Endothelial cell of umbilical vein (primary cell): ENCODE results near the gene HIPK4. TPM values are rescaled to one million over a fixed set of nuclear protein-coding genes. Genes with fewer than 3 reads are reported as not detected.

Experiments
- BruUV-seq: library from RNA; stranded (reverse); fragments of 400-500 nt; replicated peaks from 2 replicates; lab custom pipeline; 2021; lab: Mats Ljungman, UMichigan
- CTCF ChIA-PET: fragments of 300-600, 350-600 bp; sonication (Branson Sonifier 250); formaldehyde crosslinking; loops from one replicate; lab custom pipeline; 2021; ENCODE audit warnings: antibody characterized with exemption, inconsistent platforms; lab: Charles Lee
- POLR2A ChIA-PET: fragments of 300-600, 350-600 bp; sonication (Branson Sonifier 250); formaldehyde crosslinking; loops from one replicate; lab custom pipeline; 2021; ENCODE audit warnings: antibody characterized with exemption, inconsistent platforms; lab: Charles Lee
- DNase-seq: peaks from one replicate; pipeline ENCODE4 v3.0.0-alpha.2; 2011; ENCODE audit warnings: low read depth, low spot score
- FAIRE-seq: peaks from 2 replicates; lab custom pipeline; 2011; peaks lifted over from hg19 to GRCh38; lab: Jason Lieb, UNC
- H2AFZ ChIP-seq: 2 replicates; pipeline ENCODE4 v1.6.0; 2012; ENCODE audit warnings: low read depth, low read length, control low read depth, inconsistent platforms
- H3K27ac ChIP-seq: 2 replicates; pipeline ENCODE4 v1.5.1; 2011; ENCODE audit warnings: low read depth, mild to moderate bottlenecking, control low read depth, low read length, moderate library complexity; ENCODE audit not compliant: insufficient read depth
- H3K27me3 ChIP-seq, 2 experiments: 2 replicates each; pipeline versions ENCODE4 v1.6.0 to v1.6.1; 2011; ENCODE audit warnings: low read length in 2 of 2, mixed read lengths in 1 of 2; ENCODE audit not compliant: control insufficient read depth in 2 of 2, insufficient read depth in 2 of 2
- H3K36me3 ChIP-seq, 2 experiments: 2 replicates in 1 of 2; 3 replicates in 1 of 2; pipeline ENCODE4 v1.5.1; 2011; ENCODE audit warnings: low read length in 2 of 2, mild to moderate bottlenecking in 1 of 2, moderate library complexity in 1 of 2; ENCODE audit not compliant: control insufficient read depth in 2 of 2, insufficient read depth in 2 of 2; ENCODE audit errors: extremely low read depth in 1 of 2
- H3K4me1 ChIP-seq: 3 replicates; pipeline ENCODE4 v1.5.1; 2011; ENCODE audit warnings: mild to moderate bottlenecking, low read length; ENCODE audit not compliant: control insufficient read depth, insufficient read depth; ENCODE audit errors: extremely low read depth
- H3K4me2 ChIP-seq: 2 replicates; pipeline ENCODE4 v1.6.1; 2011; ENCODE audit warnings: low read length, control low read depth, mixed read lengths; ENCODE audit not compliant: insufficient read depth
- H3K4me3 ChIP-seq, 3 experiments: fragments of 200-600 bp in 1 of 3; sonication (generic), shearing (Covaris generic) in 1 of 3; replicated peaks in 1 of 3; 2 replicates each; pipeline ENCODE4 v1.5.1; 2011 to 2016; ENCODE audit warnings: control low read depth in 3 of 3, low read length in 3 of 3, mild to moderate bottlenecking in 2 of 3, inconsistent platforms in 1 of 3, low read depth in 1 of 3, moderate library complexity in 1 of 3; ENCODE audit not compliant: insufficient read depth in 1 of 3
- H3K79me2 ChIP-seq: 2 replicates; pipeline ENCODE4 v1.6.0; 2012; ENCODE audit warnings: low read length, inconsistent platforms; ENCODE audit not compliant: control insufficient read depth, insufficient read depth
- H3K9ac ChIP-seq: replicated peaks from 2 replicates; pipeline ENCODE3; 2011; ENCODE audit warnings: low read length, control low read depth; ENCODE audit not compliant: insufficient read depth; ENCODE audit errors: extremely low read depth
- H3K9me1 ChIP-seq: replicated peaks from 3 replicates; pipeline ENCODE4 v1.6.0; 2011; ENCODE audit warnings: mild to moderate bottlenecking, low read length; ENCODE audit not compliant: control insufficient read depth, insufficient read depth; ENCODE audit errors: extremely low read depth
- H3K9me3 ChIP-seq: replicated peaks from 2 replicates; pipeline ENCODE4 v1.5.1; 2012; ENCODE audit warnings: low read length, inconsistent platforms; ENCODE audit not compliant: control insufficient read depth, insufficient read depth
- H4K20me1 ChIP-seq: replicated peaks from 2 replicates; pipeline ENCODE3; 2011; ENCODE audit warnings: mild to moderate bottlenecking, low read length; ENCODE audit not compliant: control insufficient read depth, insufficient read depth; ENCODE audit errors: extremely low read depth
- CTCF ChIP-seq, 2 donors: IDR thresholded peaks; 1 replicate in 1 of 2; 2 replicates in 1 of 2; pipeline ENCODE4 v1.5.1; 2011; ENCODE audit warnings: low read length in 2 of 2, mild to moderate bottlenecking in 2 of 2, moderate library complexity in 2 of 2, control low read depth in 1 of 2, inconsistent platforms in 1 of 2, low read depth in 1 of 2; ENCODE audit not compliant: insufficient read depth in 1 of 2; ENCODE audit errors: extremely low read depth in 1 of 2
- EZH2 ChIP-seq: IDR thresholded peaks from 2 replicates; pipeline ENCODE4 v1.6.1; 2012; ENCODE audit warnings: borderline replicate concordance, low read depth, mild to moderate bottlenecking, moderate library complexity, low read length, inconsistent platforms; ENCODE audit not compliant: severe bottlenecking
- FOS ChIP-seq: IDR thresholded peaks from 2 replicates; pipeline ENCODE4 v1.6.1; 2011; ENCODE audit warnings: mild to moderate bottlenecking, low read length, moderate library complexity, borderline replicate concordance; ENCODE audit not compliant: insufficient read depth
- GATA2 ChIP-seq: IDR thresholded peaks from 2 replicates; pipeline ENCODE4 v1.7.0; 2011; ENCODE audit warnings: low read depth, mild to moderate bottlenecking, moderate library complexity, mixed read lengths, low read length; ENCODE audit not compliant: insufficient read length, insufficient read depth
- JUN ChIP-seq: IDR thresholded peaks from 2 replicates; pipeline ENCODE4 v1.6.1; 2011; ENCODE audit warnings: borderline replicate concordance, low read depth; ENCODE audit not compliant: insufficient read length, insufficient read depth
- MYC ChIP-seq: IDR thresholded peaks from one replicate; pipeline ENCODE4 v1.6.1; 2011; ENCODE audit warnings: mild to moderate bottlenecking, low read depth, low read length
- POLR2A ChIP-seq: IDR thresholded peaks from 2 replicates; pipeline ENCODE4 v1.6.1; 2012; ENCODE audit warnings: low read depth, mild to moderate bottlenecking, control low read depth, low read length
- POLR2AphosphoS5 ChIP-seq: IDR thresholded peaks from 2 replicates; pipeline ENCODE4 v1.6.1; 2012; ENCODE audit warnings: low read depth, mild to moderate bottlenecking, control low read depth, low read length, moderate library complexity; ENCODE audit not compliant: insufficient read depth
- dilution Hi-C: fragments of 300-500 bp; cut with MboI; formaldehyde crosslinking; loops from one replicate; pipeline ENCODE4 v1.15.0; 2019; ENCODE audit warnings: low sequenced_read_pairs; ENCODE audit not compliant: extremely low pct_ligation_motif_present
- intact Hi-C: fragments of 100-400 bp; cut with micrococcal nuclease; formaldehyde crosslinking; loops from one replicate; pipeline ENCODE4 v1.10.0; 2022
- polyA plus RNA-seq, 4 experiments: library from polyadenylated mRNA; depleted of rRNA in 3 of 4; stranded (reverse) in 3 of 4; unstranded in 1 of 4; fragments of >200 nt; gene quantifications; 2 replicates each; pipeline versions ENCODE4 v1.2.1 to v1.2.3, GENCODE V29; 2011 to 2012; ENCODE audit warnings: missing spikeins in 1 of 4
- total RNA-seq: library from RNA; stranded (reverse); gene quantifications from 2 replicates; pipeline ENCODE4 v1.2.3, GENCODE V29; 2021
- TF ChIP-seq, protein P1 (sequence below): IDR thresholded peaks from 2 replicates; pipeline ENCODE4 v1.6.1; 2011; ENCODE audit not compliant: insufficient read depth, insufficient read length

HIPK4 gene
- total and polyA plus RNA-seq, 2 donors (not counting 3 experiments of a cell fraction or from before 2014, with no cell fraction given) = 0.12 TPM; not detected in 1

GRCh38 chr19:40371802-40372122 is 18.2 kb downstream of the HIPK4 start:
- no TSS peak for BruUV-seq
- ChIA-PET CTCF (interaction anchor here (0.9 kb wide), 1 partner anchor 15 kb away, joined by 3 read pairs; no protein-coding TSS in a partner anchor), POLR2A (no interaction called here)
- no peaks in the 10 kb centered on the region for H4K20me1 ChIP-seq
- H3K27me3 ChIP-seq = no peaks in the 10 kb centered on the region
- H3K4me1 ChIP-seq = no peaks in the 10 kb centered on the region
- FAIRE-seq = no peak
- H3K4me2 ChIP-seq = no peak overlapping the region
- intact Hi-C loops = no loop called here
- no peaks in the 10 kb centered on the region for H3K9me1 ChIP-seq
- H3K4me3 ChIP-seq = no peak overlapping the region
- no peaks in the 10 kb centered on the region for H3K79me2 ChIP-seq
- dilution Hi-C loops = no loop called here
- TF ChIP-seq POLR2AphosphoS5 = no peak
- no peak for TF ChIP-seq MYC
- no peak for TF ChIP-seq FOS
- TF ChIP-seq POLR2A = no peak
- TF ChIP-seq CTCF (IDR thresholded peaks at IDR 0.05; ENCODE audit: extremely low read depth in 1 of 2, insufficient read depth in 1 of 2, low read depth in 1 of 2, low read length in 2 of 2) = no peak
- no peak for TF ChIP-seq JUN
- no peak for TF ChIP-seq GATA2
- no peak for TF ChIP-seq EZH2
- TF ChIP-seq, protein P1, sequence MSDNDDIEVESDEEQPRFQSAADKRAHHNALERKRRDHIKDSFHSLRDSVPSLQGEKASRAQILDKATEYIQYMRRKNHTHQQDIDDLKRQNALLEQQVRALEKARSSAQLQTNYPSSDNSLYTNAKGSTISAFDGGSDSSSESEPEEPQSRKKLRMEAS = no peak
- H3K36me3 ChIP-seq = peaks cover 0 to 11% of the 10 kb centered on the region in 2 experiments
- no peak overlapping the region for H3K27ac ChIP-seq
- no peaks in the 10 kb centered on the region for H3K9me3 ChIP-seq
- no peak overlapping the region for H2AFZ ChIP-seq
- no peak overlapping the region for H3K9ac ChIP-seq
- DNase-seq = no peak
